Measurements from ENCODE around the gene CSRP1.

DNA sequence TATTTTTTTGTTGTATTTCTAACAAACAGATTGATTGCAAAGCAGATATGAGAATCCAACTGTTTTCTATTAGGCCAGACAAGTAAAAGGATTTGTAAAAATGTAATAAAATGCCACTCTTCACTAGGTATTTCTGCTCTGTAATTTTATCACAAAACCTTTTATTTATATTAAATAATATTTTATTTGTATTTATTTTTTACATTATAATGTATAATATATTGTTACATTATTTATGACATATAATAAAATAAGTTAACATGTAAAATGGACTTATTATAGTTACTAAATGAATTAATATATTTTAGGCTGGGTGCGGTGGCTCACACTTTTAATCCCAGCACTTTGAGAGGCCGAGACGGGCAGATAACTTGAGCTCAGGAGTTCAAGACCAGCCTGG, 72.7 kb downstream of the CSRP1 start:
- TF ChIP-seq CTCF (IDR thresholded peaks at IDR 0.05) (no peak), EP300 (IDR thresholded peaks at IDR 0.05) (no peak)

All from tibial nerve (tissue), 4 donors.